IMR-90 (cell line): ENCODE measurements around the gene SP9. TPM values are rescaled to one million over a fixed set of nuclear protein-coding genes. Genes with fewer than 3 reads are reported as not detected.

Source experiments
- ATAC-seq: fragments of 200-7000 bp; cut with Tn5 transposase; 2 replicates; pipeline ENCODE4 v1.9.1; 2020; ENCODE audit warnings: low read depth, mild to moderate bottlenecking, moderate library complexity
- BruUV-seq: library from RNA; stranded (reverse); fragments of 400-500 nt; replicated peaks from 2 replicates; lab custom pipeline; 2021; lab: Mats Ljungman, UMichigan
- CTCF ChIA-PET: fragments of 300-600 bp; formaldehyde crosslinking; extraction: SDS; loops from one replicate; lab custom pipeline; 2021; ENCODE audit warnings: antibody characterized with exemption; lab: Yijun Ruan, JAX
- POLR2A ChIA-PET: fragments of 300-600 bp; sonication (Branson Sonifier 250); formaldehyde crosslinking; loops from one replicate; lab custom pipeline; 2022; ENCODE audit warnings: antibody characterized with exemption; ENCODE audit not compliant: unreplicated experiment; lab: Charles Lee
- DNase-seq: peaks from one replicate; pipeline ENCODE4 v3.0.0; 2013
- H2AFZ ChIP-seq: replicated peaks from 2 replicates; pipeline ENCODE3; 2013; ENCODE audit warnings: low read length, mild to moderate bottlenecking; ENCODE audit not compliant: poor library complexity
- H2AK5ac ChIP-seq: 2 replicates; pipeline ENCODE4 v1.6.1; 2013; ENCODE audit warnings: low read depth, low read length, inconsistent platforms
- H2AK9ac ChIP-seq: replicated peaks from 2 replicates; pipeline ENCODE3; 2013; ENCODE audit warnings: mild to moderate bottlenecking, low read depth, low read length, moderate library complexity; ENCODE audit not compliant: poor library complexity
- H2BK120ac ChIP-seq: 2 replicates; pipeline ENCODE4 v1.6.1; 2013; ENCODE audit warnings: low read depth, low read length, inconsistent platforms
- H2BK15ac ChIP-seq: 3 replicates; pipeline ENCODE4 v1.6.1; 2013; ENCODE audit warnings: low read depth, low read length, inconsistent platforms
- H2BK20ac ChIP-seq: 2 replicates; pipeline ENCODE4 v1.6.1; 2013; ENCODE audit warnings: low read depth, mild to moderate bottlenecking, inconsistent platforms, low read length, moderate library complexity
- H2BK5ac ChIP-seq: 2 replicates; pipeline ENCODE4 v1.6.1; 2013; ENCODE audit warnings: mild to moderate bottlenecking, low read depth, low read length, inconsistent platforms; ENCODE audit not compliant: poor library complexity, severe bottlenecking
- H3K14ac ChIP-seq: replicated peaks from 2 replicates; pipeline ENCODE4 v1.6.1; 2013; ENCODE audit warnings: low read depth, low read length, inconsistent platforms
- H3K18ac ChIP-seq: 2 replicates; pipeline ENCODE4 v1.6.1; 2013; ENCODE audit warnings: low read depth, low read length, control low read depth
- H3K23ac ChIP-seq: 2 replicates; pipeline ENCODE4 v1.6.1; 2013; ENCODE audit warnings: low read depth, low read length, inconsistent platforms
- H3K27ac ChIP-seq: 2 replicates; pipeline ENCODE4 v1.5.1; 2013; ENCODE audit warnings: mild to moderate bottlenecking, control low read depth, low read length; ENCODE audit not compliant: insufficient read depth
- H3K27me3 ChIP-seq: 2 replicates; pipeline ENCODE4 v1.6.1; 2013; ENCODE audit warnings: low read length; ENCODE audit not compliant: control insufficient read depth, insufficient read depth
- H3K36me3 ChIP-seq: 2 replicates; pipeline ENCODE4 v1.6.1; 2013; ENCODE audit warnings: low read length, mixed read lengths; ENCODE audit not compliant: control insufficient read depth, insufficient read depth
- H3K4ac ChIP-seq: 2 replicates; pipeline ENCODE4 v1.6.1; 2013; ENCODE audit warnings: low read depth, low read length, inconsistent platforms
- H3K4me1 ChIP-seq: 2 replicates; pipeline ENCODE4 v1.6.1; 2013; ENCODE audit warnings: low read length, mixed read lengths; ENCODE audit not compliant: control insufficient read depth, insufficient read depth
- H3K4me2 ChIP-seq: 2 replicates; pipeline ENCODE4 v1.6.1; 2013; ENCODE audit warnings: low read depth, mild to moderate bottlenecking, control low read depth, low read length, moderate library complexity
- H3K4me3 ChIP-seq: 2 replicates; pipeline ENCODE4 v1.5.1; 2013; ENCODE audit warnings: low read depth, mild to moderate bottlenecking, control low read depth, low read length, moderate library complexity; ENCODE audit not compliant: insufficient read depth
- H3K56ac ChIP-seq: 2 replicates; pipeline ENCODE4 v1.6.1; 2013; ENCODE audit warnings: low read length, inconsistent platforms; ENCODE audit not compliant: insufficient read depth; ENCODE audit errors: extremely low read depth
- H3K79me1 ChIP-seq, 2 experiments: 2 replicates each; pipeline ENCODE4 v1.6.1; 2013; ENCODE audit warnings: low read length in 2 of 2, inconsistent platforms in 1 of 2, low read depth in 1 of 2
- H3K9ac ChIP-seq: 2 replicates; pipeline ENCODE4 v1.6.1; 2013; ENCODE audit warnings: low read depth, low read length, control low read depth
- H3K9me1 ChIP-seq: 2 replicates; pipeline ENCODE4 v1.6.1; 2013; ENCODE audit warnings: low read length, inconsistent platforms; ENCODE audit not compliant: insufficient read depth
- H3K9me3 ChIP-seq: 2 replicates; pipeline ENCODE4 v1.6.1; 2013; ENCODE audit warnings: low read length; ENCODE audit not compliant: control insufficient read depth, insufficient read depth
- H4K20me1 ChIP-seq: 2 replicates; pipeline ENCODE4 v1.6.1; 2013; ENCODE audit warnings: low read length, inconsistent platforms; ENCODE audit not compliant: insufficient read depth
- H4K5ac ChIP-seq: 2 replicates; pipeline ENCODE4 v1.6.1; 2013; ENCODE audit warnings: mild to moderate bottlenecking, low read depth, low read length, control low read depth
- H4K8ac ChIP-seq, 2 experiments: 2 replicates each; pipeline ENCODE4 v1.6.1; 2013; ENCODE audit warnings: low read depth in 2 of 2, low read length in 2 of 2, control low read depth in 1 of 2, inconsistent platforms in 1 of 2
- H4K91ac ChIP-seq: 2 replicates; pipeline ENCODE4 v1.6.1; 2013; ENCODE audit warnings: low read depth, low read length, inconsistent platforms; ENCODE audit not compliant: insufficient read depth
- BHLHE40 ChIP-seq: fragments of 150-350 bp; IDR thresholded peaks from 2 replicates; pipeline ENCODE4 v1.6.1; 2016; ENCODE audit warnings: mild to moderate bottlenecking, low read depth, low read length
- MAZ ChIP-seq: IDR thresholded peaks from 2 replicates; pipeline ENCODE4 v1.6.1; 2012; ENCODE audit warnings: low read depth, mild to moderate bottlenecking, low read length, improper control_type of control experiment, moderate library complexity, borderline replicate concordance
- MXI1 ChIP-seq: IDR thresholded peaks from 2 replicates; pipeline ENCODE4 v1.6.1; 2012; ENCODE audit warnings: low read depth, mild to moderate bottlenecking, low read length, moderate library complexity, borderline replicate concordance
- RAD21 ChIP-seq: IDR thresholded peaks from 2 replicates; pipeline ENCODE4 v1.6.1; 2012; ENCODE audit warnings: low read length, improper control_type of control experiment
- WGBS, 2 experiments: methylation state at CpG; one replicate each; pipeline versions ENCODE4 v1.1.5 to v1.1.7; 2013; ENCODE audit warnings: missing lambda C conversion rate in 2 of 2; ENCODE audit not compliant: insufficient read length in 1 of 2; ENCODE audit errors: extremely low coverage in 2 of 2; 5-methylcytosine and 5-hydroxymethylcytosine counted together
- dilution Hi-C: fragments of 300-500 bp; cut with HindIII; formaldehyde crosslinking; loops from one replicate; pipeline ENCODE4 v1.14.3; 2018; ENCODE audit warnings: low sequenced_read_pairs; ENCODE audit not compliant: unreplicated experiment
- in situ Hi-C: fragments of 300-500 bp; cut with MboI; formaldehyde crosslinking; loops from 3 replicates; pipeline ENCODE4 v1.14.3; 2019; ENCODE audit warnings: low sequenced_read_pairs, inconsistent platforms, mixed read lengths
- intact Hi-C: fragments of 100-400 bp; cut with micrococcal nuclease; formaldehyde crosslinking; loops from 2 replicates; pipeline ENCODE4 v1.10.0; 2022
- polyA plus RNA-seq, 3 experiments: library from polyadenylated mRNA; depleted of rRNA; stranded (reverse); fragments of >200 nt; gene quantifications; 2 replicates each; pipeline ENCODE4 v1.2.3, GENCODE V29; 2012; ENCODE audit warnings: low replicate concordance in 1 of 3
- total RNA-seq: library from RNA; depleted of rRNA; stranded (reverse); fragments of >200 nt; gene quantifications from 2 replicates; pipeline ENCODE4 v1.2.3, GENCODE V29; 2012

SP9 gene
- total and polyA plus RNA-seq, 2 of the 4 experiments (the other 2 are of a cell fraction), result not detected

- H3K27me3 ChIP-seq, result no peaks in the 10 kb centered on the region
- no peak overlapping the region for H3K27ac ChIP-seq
- dilution Hi-C loops, result no loop called here
- no peak overlapping the region for H4K8ac ChIP-seq
- H3K4ac ChIP-seq, result no peak overlapping the region
- no CpG with 5 or more reads among the region's 2 CpGs for whole genome bisulfite sequencing, 2 experiments
- no peak overlapping the region for H3K23ac ChIP-seq
- in situ Hi-C loops, result no loop called here
- no peak overlapping the region for H2BK120ac ChIP-seq
- H3K79me1 ChIP-seq, result peaks cover 0 to 3% of the 10 kb centered on the region in 2 experiments; a peak in 2 of 4 replicates
- H2BK20ac ChIP-seq, result no peak overlapping the region
- H2AK5ac ChIP-seq, result no peak overlapping the region
- no peak overlapping the region for H2BK5ac ChIP-seq
- ATAC-seq (no peak), DNase-seq (no peak)
- H3K14ac ChIP-seq, result no peak overlapping the region
- H3K9me3 ChIP-seq, result no peaks in the 10 kb centered on the region; the same call in 1 of the 2 replicates
- H3K56ac ChIP-seq, result no peak overlapping the region
- no peaks in the 10 kb centered on the region for H3K9me1 ChIP-seq
- no peak overlapping the region for H4K91ac ChIP-seq
- intact Hi-C loops, result no loop called here
- H3K18ac ChIP-seq, result no peak overlapping the region
- no peak overlapping the region for H3K9ac ChIP-seq
- ChIA-PET POLR2A (no interaction called here), CTCF (no interaction called here)
- BruUV-seq, result no TSS peak
- TF ChIP-seq MXI1, result no peak
- no peak for TF ChIP-seq BHLHE40
- no peak for TF ChIP-seq MAZ
- no peak for TF ChIP-seq RAD21
- H2AFZ ChIP-seq, result no peak overlapping the region
- H3K36me3 ChIP-seq, result peaks cover 19% of the 10 kb centered on the region
- H3K4me1 ChIP-seq, result no peaks in the 10 kb centered on the region
- no peak overlapping the region for H4K5ac ChIP-seq
- no peak overlapping the region for H3K4me2 ChIP-seq
- no peak overlapping the region for H2AK9ac ChIP-seq
- no peak overlapping the region for H2BK15ac ChIP-seq
- no peaks in the 10 kb centered on the region for H4K20me1 ChIP-seq
- H3K4me3 ChIP-seq, result no peak overlapping the region
Observed at GRCh38 chr2:174365571-174365970, 30.8 kb downstream of the SP9 start.
